ENCODE measurements around the gene PARVA. TPM values are rescaled to one million over a fixed set of nuclear protein-coding genes. Genes with fewer than 3 reads are reported as not detected.

PARVA gene
- total and polyA plus RNA-seq, 2 donors (not counting 1 experiment from before 2014, with no cell fraction given), result 27.7 to 195 TPM

- Histone ChIP-seq H3K36me3 (ENCODE audit: control insufficient read depth, insufficient read depth, low read length) (no peaks in the 10 kb centered on the region), H3K27ac (ENCODE audit: insufficient read depth, low read length) (peak overlapping the region; percentile 58), H2AFZ (ENCODE audit: low read length) (no peak overlapping the region), H3K9ac (ENCODE audit: insufficient read depth, low read length) (no peak overlapping the region), H3K4me1 (ENCODE audit: control insufficient read depth, extremely low read depth, insufficient read depth, low read length) (peaks cover 49% of the 10 kb centered on the region), H4K20me1 (ENCODE audit: control insufficient read depth, extremely low read depth, insufficient read depth, low read length) (no peaks in the 10 kb centered on the region), H3K79me2 (ENCODE audit: control insufficient read depth, insufficient read depth, low read length) (no peaks in the 10 kb centered on the region), H3K27me3 (ENCODE audit: control insufficient read depth, insufficient read depth, low read length) (no peaks in the 10 kb centered on the region), H3K4me2 (ENCODE audit: extremely low read depth, insufficient read depth, low read length) (no peak overlapping the region), H3K9me3 (ENCODE audit: control insufficient read depth, insufficient read depth, low read depth, low read length) (no peaks in the 10 kb centered on the region), H3K4me3 (replicated peaks in 1 of 4; ENCODE audit: control extremely low read depth in 1 of 4, insufficient read depth in 1 of 4, low read depth in 3 of 4, low read length in 4 of 4) (no peak overlapping the region)
- no peak for DNase-seq (ENCODE audit: low read depth in 2 of 2)
- no peak for TF ChIP-seq CTCF (conservative IDR thresholded peaks at IDR 0.05 in 1 of 2, IDR thresholded peaks at IDR 0.05 in 1 of 2; ENCODE audit: low read depth in 1 of 2, low read length in 2 of 2)
- TF ChIP-seq EZH2 (IDR thresholded peaks at IDR 0.05; ENCODE audit: low read length, missing control alignments), result no peak
These were observed 164.3 kb downstream of the PARVA start for GRCh38 chr11:12541583-12542151.

- H3K4me1 ChIP-seq (ENCODE audit: control insufficient read depth, extremely low read depth, insufficient read depth, low read length), result peaks cover 50% of the 10 kb centered on the region
These were observed 165.0 kb downstream of the PARVA start for GRCh38 chr11:12542186-12542935.

More at GRCh38 chr11:12542186-12542935, 165.0 kb downstream of the PARVA start:
- Histone ChIP-seq H2AFZ (ENCODE audit: low read length) (no peak overlapping the region), H4K20me1 (ENCODE audit: control insufficient read depth, extremely low read depth, insufficient read depth, low read length) (no peaks in the 10 kb centered on the region), H3K9ac (ENCODE audit: insufficient read depth, low read length) (no peak overlapping the region), H3K27ac (ENCODE audit: insufficient read depth, low read length) (no peak overlapping the region), H3K79me2 (ENCODE audit: control insufficient read depth, insufficient read depth, low read length) (no peaks in the 10 kb centered on the region), H3K4me3 (replicated peaks in 1 of 4; ENCODE audit: control extremely low read depth in 1 of 4, insufficient read depth in 1 of 4, low read depth in 3 of 4, low read length in 4 of 4) (no peak overlapping the region), H3K27me3 (ENCODE audit: control insufficient read depth, insufficient read depth, low read length) (no peaks in the 10 kb centered on the region), H3K4me2 (ENCODE audit: extremely low read depth, insufficient read depth, low read length) (no peak overlapping the region), H3K36me3 (ENCODE audit: control insufficient read depth, insufficient read depth, low read length) (no peaks in the 10 kb centered on the region), H3K9me3 (ENCODE audit: control insufficient read depth, insufficient read depth, low read depth, low read length) (no peaks in the 10 kb centered on the region)
- DNase-seq (ENCODE audit: low read depth in 2 of 2), result no peak
- TF ChIP-seq EZH2 (IDR thresholded peaks at IDR 0.05; ENCODE audit: low read length, missing control alignments) (no peak), CTCF (conservative IDR thresholded peaks at IDR 0.05 in 1 of 2, IDR thresholded peaks at IDR 0.05 in 1 of 2; ENCODE audit: low read depth in 1 of 2, low read length in 2 of 2) (no peak)
